ENCODE results near the gene LDLRAD2.

DNA sequence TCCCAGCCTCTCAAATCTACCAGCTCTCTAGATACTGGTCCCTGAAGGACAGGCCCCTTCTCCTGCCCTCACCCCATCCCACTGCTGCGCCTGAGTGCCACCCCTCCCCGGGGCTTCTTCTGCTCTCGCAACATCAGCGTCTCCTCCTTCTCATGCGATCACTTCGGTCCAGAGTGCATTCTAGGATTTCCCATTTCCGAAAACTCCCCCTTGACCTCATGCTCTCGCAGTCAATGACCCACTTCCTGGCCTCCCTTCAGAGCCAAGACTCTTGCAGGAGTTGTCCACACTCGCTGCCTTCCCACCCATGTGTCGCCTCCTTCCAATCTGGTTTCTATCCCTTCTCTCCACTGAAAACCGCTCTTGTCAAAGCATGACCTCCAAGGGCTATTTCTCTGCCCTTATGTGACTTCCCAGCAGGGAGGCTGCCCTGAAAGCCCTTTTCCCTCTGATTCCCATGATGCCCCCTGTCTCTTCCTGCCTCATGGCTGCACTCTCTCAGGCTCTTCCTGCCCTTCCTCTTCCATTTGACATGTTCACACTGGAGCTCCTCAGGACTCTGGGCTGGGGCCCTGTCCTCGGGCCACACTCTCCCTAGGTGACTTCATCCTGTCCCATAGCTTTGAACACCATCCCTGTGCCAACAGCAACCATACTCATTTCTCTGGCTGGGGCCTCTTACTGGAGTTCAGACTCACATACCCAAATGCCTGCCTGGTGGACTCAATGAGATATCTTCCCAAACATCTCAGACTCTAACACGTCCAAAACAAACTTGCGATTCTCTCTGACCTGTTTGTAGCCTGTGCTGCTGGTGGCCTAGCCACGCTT lies 46.0 kb downstream of the LDLRAD2 start:
- TF ChIP-seq EGR1 (IDR thresholded peaks at IDR 0.05; ENCODE audit: low read depth in 2 of 2) (no peak), MAX (IDR thresholded peaks at IDR 0.05) (no peak)
- TF ChIP-seq, protein P1, sequence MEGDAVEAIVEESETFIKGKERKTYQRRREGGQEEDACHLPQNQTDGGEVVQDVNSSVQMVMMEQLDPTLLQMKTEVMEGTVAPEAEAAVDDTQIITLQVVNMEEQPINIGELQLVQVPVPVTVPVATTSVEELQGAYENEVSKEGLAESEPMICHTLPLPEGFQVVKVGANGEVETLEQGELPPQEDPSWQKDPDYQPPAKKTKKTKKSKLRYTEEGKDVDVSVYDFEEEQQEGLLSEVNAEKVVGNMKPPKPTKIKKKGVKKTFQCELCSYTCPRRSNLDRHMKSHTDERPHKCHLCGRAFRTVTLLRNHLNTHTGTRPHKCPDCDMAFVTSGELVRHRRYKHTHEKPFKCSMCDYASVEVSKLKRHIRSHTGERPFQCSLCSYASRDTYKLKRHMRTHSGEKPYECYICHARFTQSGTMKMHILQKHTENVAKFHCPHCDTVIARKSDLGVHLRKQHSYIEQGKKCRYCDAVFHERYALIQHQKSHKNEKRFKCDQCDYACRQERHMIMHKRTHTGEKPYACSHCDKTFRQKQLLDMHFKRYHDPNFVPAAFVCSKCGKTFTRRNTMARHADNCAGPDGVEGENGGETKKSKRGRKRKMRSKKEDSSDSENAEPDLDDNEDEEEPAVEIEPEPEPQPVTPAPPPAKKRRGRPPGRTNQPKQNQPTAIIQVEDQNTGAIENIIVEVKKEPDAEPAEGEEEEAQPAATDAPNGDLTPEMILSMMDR (IDR thresholded peaks at IDR 0.05; ENCODE audit: low read depth, low read length, missing input control), result no peak
